Colonic mucosa (tissue), 4 donors: Measurements from ENCODE around the gene DBF4. TPM values are rescaled to one million over a fixed set of nuclear protein-coding genes. Genes with fewer than 3 reads are reported as not detected.
"Not testable (repeated sequence)": the region's sequence is repeated elsewhere in the genome, so short reads cannot be mapped to it uniquely, and the experiment has no call there.

Experiments
- DNase-seq: peaks from one replicate; pipeline ENCODE4 v3.0.0-alpha.2; 2020
- H3K27ac ChIP-seq: fragments of 200-600 bp; one replicate; pipeline ENCODE4 v1.8.0; 2021
- H3K27me3 ChIP-seq: fragments of 200-600 bp; one replicate; pipeline ENCODE4 v1.8.0; 2021
- H3K36me3 ChIP-seq: fragments of 200-600 bp; one replicate; pipeline ENCODE4 v1.8.0; 2021
- H3K4me1 ChIP-seq: fragments of 200-600 bp; one replicate; pipeline ENCODE4 v1.8.0; 2021; ENCODE audit warnings: mild to moderate bottlenecking
- H3K4me3 ChIP-seq: fragments of 200-600 bp; one replicate; pipeline ENCODE4 v1.8.0; 2021
- H3K9ac ChIP-seq, 2 donors: one replicate each; pipeline ENCODE4 v1.7.0; 2013; ENCODE audit warnings: control low read depth in 2 of 2, low read depth in 2 of 2, low read length in 2 of 2
- H3K9me3 ChIP-seq: fragments of 200-600 bp; one replicate; pipeline ENCODE4 v1.8.0; 2021
- intact Hi-C: fragments of 100-400 bp; cut with DNase I; formaldehyde crosslinking; loops from one replicate; pipeline ENCODE4 v1.14.1; 2022
- total RNA-seq, 2 donors: library from RNA; stranded (reverse); fragmentation: NEBNext Ultra II Directional in 1 of 2; extraction: Animal tissue kit (Norgen Biotek cat#: 25700) in 1 of 2; gene quantifications; one replicate each; pipeline ENCODE4 v1.2.1, GENCODE V29; 2021
- TF ChIP-seq, protein P1 (sequence below): fragments of 200-600 bp; IDR thresholded peaks from one replicate; pipeline ENCODE4 v1.8.0; 2022; ENCODE audit warnings: antibody characterized with exemption, mild to moderate bottlenecking
- donor health status: healthy.
- donor health status: DM: no; HTN: no; CAD: no.
- donor health status: DM: no; HTN: no; CAD: no.

Gene DBF4, protein sequence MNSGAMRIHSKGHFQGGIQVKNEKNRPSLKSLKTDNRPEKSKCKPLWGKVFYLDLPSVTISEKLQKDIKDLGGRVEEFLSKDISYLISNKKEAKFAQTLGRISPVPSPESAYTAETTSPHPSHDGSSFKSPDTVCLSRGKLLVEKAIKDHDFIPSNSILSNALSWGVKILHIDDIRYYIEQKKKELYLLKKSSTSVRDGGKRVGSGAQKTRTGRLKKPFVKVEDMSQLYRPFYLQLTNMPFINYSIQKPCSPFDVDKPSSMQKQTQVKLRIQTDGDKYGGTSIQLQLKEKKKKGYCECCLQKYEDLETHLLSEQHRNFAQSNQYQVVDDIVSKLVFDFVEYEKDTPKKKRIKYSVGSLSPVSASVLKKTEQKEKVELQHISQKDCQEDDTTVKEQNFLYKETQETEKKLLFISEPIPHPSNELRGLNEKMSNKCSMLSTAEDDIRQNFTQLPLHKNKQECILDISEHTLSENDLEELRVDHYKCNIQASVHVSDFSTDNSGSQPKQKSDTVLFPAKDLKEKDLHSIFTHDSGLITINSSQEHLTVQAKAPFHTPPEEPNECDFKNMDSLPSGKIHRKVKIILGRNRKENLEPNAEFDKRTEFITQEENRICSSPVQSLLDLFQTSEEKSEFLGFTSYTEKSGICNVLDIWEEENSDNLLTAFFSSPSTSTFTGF
- 10 to 100 TPM; 17.8 to 31.4 TPM for total RNA-seq

GRCh38 chr7:87876040-87876868 is at the start of gene DBF4, which contains the start of gene SLC25A40:
DBF4 (plus strand) TSS chr7:87876493; CDS start chr7:87876733, 240 bp downstream.
SLC25A40 (minus strand) TSS chr7:87876360; CDS start chr7:87858727, 17,633 bp downstream.
- peak; percentile 98 for DNase-seq
- Histone ChIP-seq H3K9me3 (no peaks in the 10 kb centered on the region), H3K27me3 (no peaks in the 10 kb centered on the region), H3K4me1 (peaks cover 3% of the 10 kb centered on the region), H3K4me3 (peak within 1 kb of the TSS; percentile 85), H3K9ac (peak within 1 kb of the TSS; percentile 88 to 94), H3K36me3 (no peaks in the 10 kb centered on the region), H3K27ac (peak within 1 kb of the TSS; percentile 98)
- TF ChIP-seq, protein P1, sequence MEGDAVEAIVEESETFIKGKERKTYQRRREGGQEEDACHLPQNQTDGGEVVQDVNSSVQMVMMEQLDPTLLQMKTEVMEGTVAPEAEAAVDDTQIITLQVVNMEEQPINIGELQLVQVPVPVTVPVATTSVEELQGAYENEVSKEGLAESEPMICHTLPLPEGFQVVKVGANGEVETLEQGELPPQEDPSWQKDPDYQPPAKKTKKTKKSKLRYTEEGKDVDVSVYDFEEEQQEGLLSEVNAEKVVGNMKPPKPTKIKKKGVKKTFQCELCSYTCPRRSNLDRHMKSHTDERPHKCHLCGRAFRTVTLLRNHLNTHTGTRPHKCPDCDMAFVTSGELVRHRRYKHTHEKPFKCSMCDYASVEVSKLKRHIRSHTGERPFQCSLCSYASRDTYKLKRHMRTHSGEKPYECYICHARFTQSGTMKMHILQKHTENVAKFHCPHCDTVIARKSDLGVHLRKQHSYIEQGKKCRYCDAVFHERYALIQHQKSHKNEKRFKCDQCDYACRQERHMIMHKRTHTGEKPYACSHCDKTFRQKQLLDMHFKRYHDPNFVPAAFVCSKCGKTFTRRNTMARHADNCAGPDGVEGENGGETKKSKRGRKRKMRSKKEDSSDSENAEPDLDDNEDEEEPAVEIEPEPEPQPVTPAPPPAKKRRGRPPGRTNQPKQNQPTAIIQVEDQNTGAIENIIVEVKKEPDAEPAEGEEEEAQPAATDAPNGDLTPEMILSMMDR, result no peak
- intact Hi-C loops, result loop anchor here (10.0 kb wide), 2 partner anchors 251 to 721 kb away; partner anchors contain the start of genes DMTF1 and RUNDC3B

GRCh38 chr7:87828383-87828782 is 47.9 kb upstream of the DBF4 start:
- H3K36me3 ChIP-seq, H3K4me1 ChIP-seq, H3K9me3 ChIP-seq, DNase-seq, H3K4me3 ChIP-seq, H3K27me3 ChIP-seq, intact Hi-C loops, H3K27ac ChIP-seq, H3K9ac ChIP-seq: not testable (repeated sequence)

DNA sequence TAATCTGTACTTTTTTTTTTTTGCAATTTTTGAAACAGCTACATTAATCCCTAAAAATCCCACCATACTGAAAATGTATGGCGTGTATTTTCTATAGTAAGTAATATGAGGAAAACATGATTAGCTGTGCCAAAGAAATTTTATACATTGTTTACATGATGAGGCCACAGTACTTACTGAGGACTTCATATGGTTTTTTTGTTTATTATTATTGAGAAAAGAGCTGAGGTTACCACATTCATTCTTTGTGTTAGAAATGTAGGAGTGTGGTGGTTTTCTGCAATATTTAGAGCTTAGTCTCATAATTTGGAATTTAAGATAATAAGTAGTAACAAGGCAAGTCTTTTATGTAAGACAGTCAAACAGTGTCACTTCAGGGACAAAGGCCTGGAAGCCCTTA is 45.2 kb upstream of the DBF4 start:
- no peaks in the 10 kb centered on the region for H3K27me3 ChIP-seq
- TF ChIP-seq, protein P1, result no peak
- H3K9me3 ChIP-seq, result no peaks in the 10 kb centered on the region
- H3K27ac ChIP-seq, result no peak overlapping the region
- no peaks in the 10 kb centered on the region for H3K36me3 ChIP-seq
- no peak overlapping the region for H3K9ac ChIP-seq
- intact Hi-C loops, result no loop called here
- no peak overlapping the region for H3K4me3 ChIP-seq
- DNase-seq, result no peak
- no peaks in the 10 kb centered on the region for H3K4me1 ChIP-seq

DNA sequence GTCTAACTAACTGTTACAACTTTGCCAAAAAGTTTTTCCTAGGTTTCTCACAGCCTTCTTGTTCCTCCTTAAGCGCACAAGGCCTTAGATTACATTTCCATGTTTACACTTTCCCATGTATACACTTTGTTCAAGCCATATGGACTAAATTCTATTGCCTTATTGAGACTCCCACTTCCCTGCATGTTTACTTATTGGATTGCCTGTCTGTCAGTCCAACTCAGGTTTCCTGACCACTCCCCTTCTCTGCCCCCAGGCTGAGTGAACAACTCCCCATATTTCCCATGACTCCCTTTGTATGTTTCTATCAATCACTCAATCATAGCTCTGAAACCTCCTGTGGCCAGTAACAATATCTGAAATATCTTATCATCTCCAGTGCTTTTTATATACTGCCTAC is 43.2 kb upstream of the DBF4 start:
- no peak overlapping the region for H3K9ac ChIP-seq
- H3K27ac ChIP-seq, result no peak overlapping the region
- no peaks in the 10 kb centered on the region for H3K9me3 ChIP-seq
- TF ChIP-seq, protein P1, result no peak
- no peaks in the 10 kb centered on the region for H3K36me3 ChIP-seq
- intact Hi-C loops, result no loop called here
- no peak overlapping the region for H3K4me3 ChIP-seq
- no peaks in the 10 kb centered on the region for H3K4me1 ChIP-seq
- H3K27me3 ChIP-seq, result no peaks in the 10 kb centered on the region
- no peak for DNase-seq

- no peak overlapping the region for H3K9ac ChIP-seq
- DNase-seq, result no peak
- no peak overlapping the region for H3K4me3 ChIP-seq
- TF ChIP-seq, protein P1, result no peak
- no peaks in the 10 kb centered on the region for H3K36me3 ChIP-seq
- H3K27me3 ChIP-seq, result no peaks in the 10 kb centered on the region
- no peaks in the 10 kb centered on the region for H3K4me1 ChIP-seq
- no peak overlapping the region for H3K27ac ChIP-seq
- H3K9me3 ChIP-seq, result no peaks in the 10 kb centered on the region
- intact Hi-C loops, result no loop called here
Observed at GRCh38 chr7:87837597-87837996, 38.7 kb upstream of the DBF4 start.
